Ishikawa (cell line): Measurements from ENCODE around the gene PIP4K2A.
A peak's percentile ranks its signal among the peaks of the same experiment; 100 is the strongest.

Experiments
- CEBPB ChIP-seq: IDR thresholded peaks from 2 replicates; pipeline ENCODE4 v1.6.1; 2012
- CREB1 ChIP-seq: IDR thresholded peaks from 2 replicates; pipeline ENCODE4 v1.6.1; 2012; ENCODE audit warnings: low read depth
- EGR1 ChIP-seq: IDR thresholded peaks from 2 replicates; pipeline ENCODE4 v1.6.1; 2012
- EP300 ChIP-seq: IDR thresholded peaks from 2 replicates; pipeline ENCODE4 v1.6.1; 2012; ENCODE audit warnings: borderline replicate concordance
- FOXM1 ChIP-seq: IDR thresholded peaks from 2 replicates; pipeline ENCODE4 v1.6.1; 2012; ENCODE audit warnings: low read depth, borderline replicate concordance
- NFIC ChIP-seq: IDR thresholded peaks from 2 replicates; pipeline ENCODE4 v1.6.1; 2012
- RAD21 ChIP-seq: IDR thresholded peaks from 2 replicates; pipeline ENCODE4 v1.6.1; 2012; ENCODE audit warnings: low read depth
- TAF1 ChIP-seq: IDR thresholded peaks from 2 replicates; pipeline ENCODE4 v1.6.1; 2012; ENCODE audit warnings: low read depth, mild to moderate bottlenecking
- TCF12 ChIP-seq: IDR thresholded peaks from 2 replicates; pipeline ENCODE4 v1.6.1; 2012; ENCODE audit warnings: low read depth
- TEAD4 ChIP-seq: IDR thresholded peaks from 2 replicates; pipeline ENCODE4 v1.6.1; 2012
- YY1 ChIP-seq: IDR thresholded peaks from 2 replicates; pipeline ENCODE4 v1.6.1; 2012; ENCODE audit warnings: low read depth
- ZBTB7A ChIP-seq: IDR thresholded peaks from 2 replicates; pipeline ENCODE4 v1.6.1; 2012; ENCODE audit warnings: low read depth
- TF ChIP-seq, protein P1 (sequence below): IDR thresholded peaks from 2 replicates; pipeline ENCODE4 v1.6.1; 2012
- TF ChIP-seq, protein P2 (sequence below): IDR thresholded peaks from 2 replicates; pipeline ENCODE4 v1.6.1; 2012; ENCODE audit warnings: low read depth, mild to moderate bottlenecking
- TF ChIP-seq, protein P3 (sequence below): IDR thresholded peaks from 2 replicates; pipeline ENCODE4 v1.6.1; 2012

PIP4K2A gene

DNA sequence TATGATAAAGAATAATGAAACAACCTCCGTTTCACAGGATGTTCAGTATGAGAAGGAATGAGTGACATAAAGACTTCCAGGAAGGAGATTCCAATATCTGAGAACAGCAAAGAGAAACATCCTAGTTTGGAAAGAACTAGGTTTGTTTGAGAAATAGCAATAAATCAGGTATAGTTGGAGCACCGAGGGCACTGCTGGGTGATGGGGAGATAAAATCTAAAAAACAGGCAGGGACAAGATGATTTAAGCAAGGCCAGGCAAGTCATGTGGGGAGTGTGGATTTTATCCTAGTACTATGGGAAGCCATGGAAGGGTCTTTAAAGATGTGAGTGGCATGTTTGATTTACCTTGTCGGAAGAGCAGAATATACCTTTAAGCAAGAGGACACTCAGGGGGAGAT, 199.4 kb downstream of the PIP4K2A start:
- TF ChIP-seq TEAD4 (no peak), NFIC (no peak), RAD21 (no peak), CREB1 (no peak), YY1 (no peak), TCF12 (no peak), ZBTB7A (no peak), TAF1 (no peak), CEBPB (no peak), FOXM1 (no peak), EP300 (no peak), EGR1 (no peak)
- TF ChIP-seq, protein P1, sequence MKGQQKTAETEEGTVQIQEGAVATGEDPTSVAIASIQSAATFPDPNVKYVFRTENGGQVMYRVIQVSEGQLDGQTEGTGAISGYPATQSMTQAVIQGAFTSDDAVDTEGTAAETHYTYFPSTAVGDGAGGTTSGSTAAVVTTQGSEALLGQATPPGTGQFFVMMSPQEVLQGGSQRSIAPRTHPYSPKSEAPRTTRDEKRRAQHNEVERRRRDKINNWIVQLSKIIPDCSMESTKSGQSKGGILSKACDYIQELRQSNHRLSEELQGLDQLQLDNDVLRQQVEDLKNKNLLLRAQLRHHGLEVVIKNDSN = no peak
- TF ChIP-seq, protein P2, sequence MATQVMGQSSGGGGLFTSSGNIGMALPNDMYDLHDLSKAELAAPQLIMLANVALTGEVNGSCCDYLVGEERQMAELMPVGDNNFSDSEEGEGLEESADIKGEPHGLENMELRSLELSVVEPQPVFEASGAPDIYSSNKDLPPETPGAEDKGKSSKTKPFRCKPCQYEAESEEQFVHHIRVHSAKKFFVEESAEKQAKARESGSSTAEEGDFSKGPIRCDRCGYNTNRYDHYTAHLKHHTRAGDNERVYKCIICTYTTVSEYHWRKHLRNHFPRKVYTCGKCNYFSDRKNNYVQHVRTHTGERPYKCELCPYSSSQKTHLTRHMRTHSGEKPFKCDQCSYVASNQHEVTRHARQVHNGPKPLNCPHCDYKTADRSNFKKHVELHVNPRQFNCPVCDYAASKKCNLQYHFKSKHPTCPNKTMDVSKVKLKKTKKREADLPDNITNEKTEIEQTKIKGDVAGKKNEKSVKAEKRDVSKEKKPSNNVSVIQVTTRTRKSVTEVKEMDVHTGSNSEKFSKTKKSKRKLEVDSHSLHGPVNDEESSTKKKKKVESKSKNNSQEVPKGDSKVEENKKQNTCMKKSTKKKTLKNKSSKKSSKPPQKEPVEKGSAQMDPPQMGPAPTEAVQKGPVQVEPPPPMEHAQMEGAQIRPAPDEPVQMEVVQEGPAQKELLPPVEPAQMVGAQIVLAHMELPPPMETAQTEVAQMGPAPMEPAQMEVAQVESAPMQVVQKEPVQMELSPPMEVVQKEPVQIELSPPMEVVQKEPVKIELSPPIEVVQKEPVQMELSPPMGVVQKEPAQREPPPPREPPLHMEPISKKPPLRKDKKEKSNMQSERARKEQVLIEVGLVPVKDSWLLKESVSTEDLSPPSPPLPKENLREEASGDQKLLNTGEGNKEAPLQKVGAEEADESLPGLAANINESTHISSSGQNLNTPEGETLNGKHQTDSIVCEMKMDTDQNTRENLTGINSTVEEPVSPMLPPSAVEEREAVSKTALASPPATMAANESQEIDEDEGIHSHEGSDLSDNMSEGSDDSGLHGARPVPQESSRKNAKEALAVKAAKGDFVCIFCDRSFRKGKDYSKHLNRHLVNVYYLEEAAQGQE = no peak
- TF ChIP-seq, protein P3, sequence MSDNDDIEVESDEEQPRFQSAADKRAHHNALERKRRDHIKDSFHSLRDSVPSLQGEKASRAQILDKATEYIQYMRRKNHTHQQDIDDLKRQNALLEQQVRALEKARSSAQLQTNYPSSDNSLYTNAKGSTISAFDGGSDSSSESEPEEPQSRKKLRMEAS = no peak

DNA sequence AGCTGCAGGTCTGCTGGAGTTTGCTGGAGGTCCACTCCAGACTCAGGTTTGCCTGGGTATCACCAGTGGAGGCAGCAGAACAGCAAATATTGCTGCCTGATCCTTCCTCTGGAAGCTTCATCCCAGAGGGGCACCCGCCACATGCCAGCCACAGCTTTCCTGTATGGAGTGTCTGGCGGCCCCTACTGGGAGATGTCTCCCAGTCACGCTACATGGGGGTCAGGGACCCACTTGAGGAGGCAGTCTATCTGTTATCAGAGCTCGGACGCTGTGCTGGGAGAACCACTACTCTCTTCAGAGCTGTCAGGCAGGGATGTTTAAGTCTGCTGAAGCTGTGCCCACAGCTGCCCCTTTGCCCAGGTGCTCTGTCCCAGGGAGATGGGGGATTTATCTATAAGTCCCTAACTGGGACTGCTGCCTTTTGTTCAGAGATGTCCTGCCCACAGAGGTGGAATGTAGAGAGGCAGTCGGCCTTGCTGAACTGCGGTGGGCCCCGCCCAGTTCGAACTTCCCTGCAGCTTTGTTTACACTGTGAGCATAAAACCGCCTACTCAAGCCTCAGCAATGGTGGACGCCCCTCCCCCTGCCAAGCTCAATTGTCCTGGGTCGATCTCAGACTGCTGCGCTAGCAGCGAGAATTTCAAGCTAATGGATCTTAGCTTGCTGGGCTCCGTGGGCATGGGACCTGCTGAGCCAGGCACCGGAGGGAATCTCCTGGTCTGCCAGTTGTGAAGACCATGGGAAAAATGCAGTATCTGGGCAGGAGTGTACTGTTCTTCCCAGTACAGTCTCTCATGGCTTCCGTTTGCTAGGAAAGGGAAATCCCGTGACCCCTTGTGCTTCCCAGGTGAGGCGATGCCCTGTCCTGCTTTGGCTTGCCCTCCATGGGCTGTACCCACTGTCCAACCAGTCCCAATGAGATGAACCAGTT, 200.6 kb downstream of the PIP4K2A start:
- 0 out of 2 replicates have a peak, but pooled peaks have one; percentile 12 for TF ChIP-seq TEAD4
- TF ChIP-seq YY1 = peak; percentile 67
- peak; percentile 13; the same call in 1 of the 2 replicates for TF ChIP-seq RAD21

DNA sequence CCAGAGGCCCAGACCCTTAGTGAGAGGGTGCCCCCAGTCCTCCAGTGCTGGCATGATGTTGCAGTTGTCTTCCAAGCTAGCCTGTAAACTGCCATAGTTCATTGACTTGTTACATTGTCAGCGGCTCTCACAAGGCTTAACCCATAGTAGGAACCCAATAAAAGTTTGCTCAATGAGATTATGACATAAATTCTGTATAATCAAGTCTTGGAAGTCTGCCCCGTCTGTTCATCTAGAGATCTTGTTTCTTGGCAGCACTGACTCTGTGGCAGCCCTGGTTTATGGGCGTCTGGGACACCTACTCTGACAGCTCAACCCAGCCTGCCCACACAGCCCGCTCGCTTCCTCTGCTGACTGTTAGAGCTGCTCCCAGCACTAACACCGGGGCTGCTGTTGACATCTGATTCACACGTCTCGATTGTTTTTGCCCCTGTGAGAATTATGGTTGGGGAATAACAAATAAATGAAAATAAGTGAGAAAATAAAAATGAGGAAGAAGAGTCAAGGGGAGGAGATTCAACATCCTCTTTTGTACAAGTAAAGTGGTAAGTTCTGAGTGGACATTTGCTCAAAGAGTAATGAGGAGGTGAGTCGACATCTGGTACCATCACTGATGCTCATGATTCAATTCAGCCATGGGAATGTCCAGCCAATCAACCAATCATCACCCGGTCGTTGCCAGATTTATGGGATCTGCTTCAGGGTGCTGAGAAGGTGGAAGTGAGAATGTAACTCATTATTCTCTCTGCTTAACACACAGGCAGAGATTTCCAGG, 208.3 kb downstream of the PIP4K2A start:
- TF ChIP-seq, protein P2 = no peak
- TF ChIP-seq YY1 = no peak
- TF ChIP-seq, protein P3 = no peak
- no peak for TF ChIP-seq TEAD4
- no peak for TF ChIP-seq RAD21
- no peak for TF ChIP-seq EGR1
- TF ChIP-seq CEBPB = no peak
- TF ChIP-seq TCF12 = no peak
- TF ChIP-seq TAF1 = no peak
- TF ChIP-seq, protein P1 = no peak
- no peak for TF ChIP-seq NFIC
- no peak for TF ChIP-seq CREB1
- TF ChIP-seq FOXM1 = no peak
- no peak for TF ChIP-seq ZBTB7A
- TF ChIP-seq EP300 = no peak

DNA sequence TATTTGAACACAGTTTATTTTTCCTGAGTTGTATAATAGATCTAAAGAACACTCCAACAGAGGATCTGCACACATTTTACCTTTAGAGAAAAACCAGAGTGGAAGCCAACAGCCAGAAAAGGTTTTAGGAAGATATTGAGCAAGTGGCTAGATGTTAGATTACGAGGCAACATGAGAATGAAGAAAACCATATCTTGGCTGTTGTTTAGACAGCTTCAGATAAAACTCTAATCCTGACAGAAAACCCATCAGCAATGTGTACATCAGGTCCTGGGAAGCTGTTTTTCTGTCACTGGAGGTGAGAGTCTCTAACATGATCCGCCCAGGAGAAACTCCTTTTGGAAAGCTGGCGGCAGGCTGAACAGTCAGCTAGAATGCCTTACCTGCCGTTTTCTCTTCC, 209.6 kb downstream of the PIP4K2A start:
- TF ChIP-seq FOXM1 (no peak), YY1 (no peak), EP300 (no peak), ZBTB7A (no peak), CREB1 (no peak), TCF12 (no peak), TEAD4 (no peak), CEBPB (no peak), NFIC (no peak), RAD21 (no peak), TAF1 (no peak), EGR1 (no peak)
- TF ChIP-seq, protein P3 = no peak
- TF ChIP-seq, protein P2 = no peak
- TF ChIP-seq, protein P1 = no peak
